ENCODE measurements around the gene YWHAB.

Gene YWHAB

DNA sequence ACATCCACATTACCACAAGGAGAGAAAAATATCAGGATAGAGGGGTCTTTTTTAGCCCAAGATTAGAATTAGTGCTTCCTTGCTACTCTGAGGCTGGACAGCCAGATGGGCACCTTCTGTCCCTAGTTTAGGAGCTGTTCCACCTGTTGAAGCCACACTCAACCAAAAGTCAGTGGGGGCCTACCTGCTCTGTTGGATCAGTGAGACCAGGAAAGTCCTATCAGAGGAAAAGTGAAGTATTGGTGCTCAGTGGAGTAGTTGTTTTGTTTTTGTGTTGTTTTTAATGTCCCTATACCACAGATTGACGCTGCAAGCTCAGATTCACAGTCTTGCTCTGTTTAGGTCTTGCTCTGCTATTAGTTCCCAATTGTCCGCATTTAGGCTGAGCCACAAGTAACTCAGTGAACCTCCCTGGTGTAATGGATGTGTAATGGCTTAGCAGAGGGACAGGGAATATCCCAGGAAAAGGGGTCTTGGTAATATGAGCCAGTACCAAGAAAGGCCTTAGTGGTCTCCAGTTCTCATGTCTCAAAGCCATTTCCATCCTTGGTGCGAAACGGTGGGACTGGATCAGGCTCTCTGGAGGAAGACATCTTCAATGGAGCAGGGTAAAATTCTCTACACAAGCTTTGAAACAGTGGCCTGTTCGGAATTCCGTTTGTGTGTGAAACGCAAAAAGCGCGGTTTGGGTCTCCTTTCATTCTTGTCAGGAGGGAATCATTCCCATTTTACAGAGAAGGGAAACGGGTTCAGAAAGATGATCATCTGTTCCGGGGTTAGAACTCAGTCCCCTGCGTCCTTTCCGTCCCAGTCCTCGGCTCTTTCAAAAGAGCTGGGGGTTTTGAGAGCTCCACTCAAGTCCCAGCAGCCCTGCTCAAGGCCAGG lies 23.7 kb downstream of the YWHAB start:
- Histone ChIP-seq H3K27me3 (ENCODE audit: control insufficient read depth in 3 of 3, insufficient read depth in 3 of 3, low read depth in 1 of 3, low read length in 3 of 3) (no peaks in the 10 kb centered on the region), H3K9ac (ENCODE audit: low read depth, low read length, poor library complexity) (no peak overlapping the region), H3K23ac (ENCODE audit: low read depth, low read length, poor library complexity) (no peak overlapping the region), H3K18ac (ENCODE audit: low read length) (no peak overlapping the region), H2BK12ac (ENCODE audit: low read length) (no peak overlapping the region), H4K8ac (ENCODE audit: low read depth, low read length) (no peak overlapping the region), H3K27ac (replicated peaks; ENCODE audit: low read length) (no peak overlapping the region), H3K4ac (ENCODE audit: low read length) (no peak overlapping the region), H2BK15ac (ENCODE audit: low read length) (no peak overlapping the region), H3K4me1 (ENCODE audit: control insufficient read depth in 2 of 2, insufficient read depth in 1 of 2, low read depth in 1 of 2, low read length in 2 of 2) (peaks cover 0 to 6% of the 10 kb centered on the region in 2 donors), H4K91ac (ENCODE audit: low read depth, low read length, poor library complexity) (no peak overlapping the region), H3K79me1 (ENCODE audit: low read depth, low read length) (no peaks in the 10 kb centered on the region), H2BK5ac (ENCODE audit: low read length) (no peak overlapping the region), H2AFZ (ENCODE audit: low read length) (peak overlapping the region; percentile 78), H3K9me3 (replicated peaks in 1 of 2; ENCODE audit: control insufficient read depth in 2 of 2, insufficient read depth in 1 of 2, low read depth in 1 of 2, low read length in 2 of 2) (no peaks in the 10 kb centered on the region), H3K36me3 (replicated peaks in 1 of 2; ENCODE audit: control insufficient read depth in 2 of 2, insufficient read depth in 2 of 2, low read length in 2 of 2) (peaks cover 15 to 62% of the 10 kb centered on the region in 2 donors), H2BK120ac (ENCODE audit: low read depth, low read length) (no peak overlapping the region), H3K4me3 (ENCODE audit: low read length in 2 of 2) (peak overlapping the region; percentile 55 to 71), H3K4me2 (ENCODE audit: insufficient read depth, low read length, poor library complexity, severe bottlenecking) (peak overlapping the region; percentile 84), H2AK5ac (ENCODE audit: low read depth, low read length) (no peak overlapping the region), H3K14ac (ENCODE audit: low read length) (no peak overlapping the region)
- no CpG with 5 or more reads among the region's 14 CpGs for WGBS, 2 donors (ENCODE audit: extremely low coverage in 2 of 2, insufficient read length in 2 of 2, insufficient replicate concordance in 1 of 2)
- DNase-seq (ENCODE audit: low spot score): peak; percentile 6

DNA sequence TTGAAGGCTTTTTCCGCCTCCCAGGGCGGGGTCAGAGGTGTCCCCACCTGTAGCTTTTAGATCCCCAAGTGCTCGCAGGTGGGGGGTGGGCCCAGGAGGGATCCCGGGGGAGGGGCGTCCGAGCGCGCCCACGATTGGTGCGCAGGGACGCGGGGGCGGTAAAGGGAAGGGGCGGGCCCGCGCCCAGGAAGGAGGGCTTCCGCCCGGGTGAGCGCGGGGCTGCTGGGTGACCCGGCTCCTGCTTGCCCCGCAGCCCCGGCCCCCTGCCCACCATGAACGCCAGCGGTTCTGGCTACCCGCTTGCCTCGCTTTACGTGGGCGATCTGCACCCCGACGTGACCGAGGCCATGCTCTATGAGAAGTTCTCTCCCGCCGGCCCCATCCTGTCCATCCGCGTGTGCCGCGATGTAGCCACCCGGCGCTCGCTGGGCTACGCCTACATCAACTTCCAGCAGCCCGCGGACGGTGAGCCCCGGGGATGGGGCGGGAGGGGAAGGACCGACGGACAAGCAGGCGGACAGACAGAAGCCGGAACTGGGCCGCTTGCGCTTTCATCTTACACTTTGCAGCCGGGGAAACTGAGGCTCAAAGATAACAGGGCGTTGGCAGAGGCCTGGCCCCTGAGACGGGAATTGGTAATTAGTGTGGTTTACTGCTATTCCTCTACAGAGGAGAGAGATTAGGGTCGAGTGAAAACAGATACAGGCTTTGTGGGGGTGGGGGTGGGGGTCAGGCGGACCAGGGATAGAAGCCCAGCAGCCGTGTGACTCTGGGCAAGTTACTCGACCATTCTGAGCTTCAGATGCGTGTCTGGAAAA lies 24.6 kb downstream of the YWHAB start, which contains the start of gene PABPC1L:
PABPC1L (plus strand) TSS at position 189 of the 818 bp plus-strand sequence; CDS start at position 273, 84 bp downstream.
- Histone ChIP-seq H3K4ac (ENCODE audit: low read length) (no peak within 1 kb of the TSS), H3K18ac (ENCODE audit: low read length) (peak within 1 kb of the TSS; percentile 95), H3K36me3 (replicated peaks in 1 of 2; ENCODE audit: control insufficient read depth in 2 of 2, insufficient read depth in 2 of 2, low read length in 2 of 2) (peaks cover 18 to 53% of the 10 kb centered on the region in 2 donors), H3K4me1 (ENCODE audit: control insufficient read depth in 2 of 2, insufficient read depth in 1 of 2, low read depth in 1 of 2, low read length in 2 of 2) (peaks cover 0 to 6% of the 10 kb centered on the region in 2 donors), H4K91ac (ENCODE audit: low read depth, low read length, poor library complexity) (no peak within 1 kb of the TSS), H3K4me2 (ENCODE audit: insufficient read depth, low read length, poor library complexity, severe bottlenecking) (peak within 1 kb of the TSS; percentile 84), H2AFZ (ENCODE audit: low read length) (peak within 1 kb of the TSS; percentile 78), H3K9me3 (replicated peaks in 1 of 2; ENCODE audit: control insufficient read depth in 2 of 2, insufficient read depth in 1 of 2, low read depth in 1 of 2, low read length in 2 of 2) (no peaks in the 10 kb centered on the region), H2AK5ac (ENCODE audit: low read depth, low read length) (peak within 1 kb of the TSS; percentile 6), H3K14ac (ENCODE audit: low read length) (peak within 1 kb of the TSS; percentile 31), H2BK12ac (ENCODE audit: low read length) (no peak within 1 kb of the TSS), H4K8ac (ENCODE audit: low read depth, low read length) (no peak within 1 kb of the TSS), H3K4me3 (ENCODE audit: low read length in 2 of 2) (peak within 1 kb of the TSS; percentile 55 to 99), H2BK15ac (ENCODE audit: low read length) (no peak within 1 kb of the TSS), H3K79me1 (ENCODE audit: low read depth, low read length) (no peaks in the 10 kb centered on the region), H3K23ac (ENCODE audit: low read depth, low read length, poor library complexity) (peak within 1 kb of the TSS; percentile 75), H2BK120ac (ENCODE audit: low read depth, low read length) (no peak within 1 kb of the TSS), H2BK5ac (ENCODE audit: low read length) (no peak within 1 kb of the TSS), H3K9ac (ENCODE audit: low read depth, low read length, poor library complexity) (peak within 1 kb of the TSS; percentile 85), H3K27me3 (ENCODE audit: control insufficient read depth in 3 of 3, insufficient read depth in 3 of 3, low read depth in 1 of 3, low read length in 3 of 3) (no peaks in the 10 kb centered on the region), H3K27ac (replicated peaks; ENCODE audit: low read length) (no peak within 1 kb of the TSS)
- WGBS, 2 donors (ENCODE audit: extremely low coverage in 2 of 2, insufficient read length in 2 of 2, insufficient replicate concordance in 1 of 2): no CpG with 5 or more reads among the region's 61 CpGs
- peak; percentile 51 for DNase-seq (ENCODE audit: low spot score)

DNA sequence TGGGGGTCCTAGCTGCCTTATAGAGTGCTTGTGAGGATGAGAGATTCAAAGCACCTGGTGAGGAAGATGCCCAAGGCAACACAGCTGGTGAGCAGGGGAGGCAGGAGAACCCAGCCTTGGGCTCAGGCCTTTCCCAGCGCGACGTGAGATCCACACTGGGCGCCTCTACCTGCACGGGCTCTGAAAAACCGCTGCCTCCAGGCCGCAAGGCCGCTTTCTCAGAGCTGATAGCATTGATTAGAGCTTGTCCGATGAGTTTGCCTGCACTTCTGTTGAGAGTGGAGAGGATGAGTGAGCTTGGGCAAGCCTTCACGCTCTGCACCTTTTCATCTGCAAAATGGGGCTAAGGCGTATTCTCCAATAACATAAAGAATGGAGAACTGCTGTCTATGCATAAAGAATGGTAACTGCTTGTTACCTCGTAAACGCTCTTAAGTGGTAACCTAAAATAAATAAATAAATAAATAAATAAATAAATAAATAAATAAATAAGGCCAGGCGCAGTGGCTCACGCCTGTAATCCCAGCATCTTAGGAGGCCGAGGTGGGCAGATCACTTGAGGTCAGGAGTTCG lies 25.3 kb downstream of the YWHAB start:
- peaks cover 0 to 6% of the 10 kb centered on the region in 2 donors for H3K4me1 ChIP-seq (ENCODE audit: control insufficient read depth in 2 of 2, insufficient read depth in 1 of 2, low read depth in 1 of 2, low read length in 2 of 2)
- H3K4ac ChIP-seq (ENCODE audit: low read length): no peak overlapping the region
- peaks cover 19 to 46% of the 10 kb centered on the region in 2 donors for H3K36me3 ChIP-seq (replicated peaks in 1 of 2; ENCODE audit: control insufficient read depth in 2 of 2, insufficient read depth in 2 of 2, low read length in 2 of 2)

More for the DNA sequence above, 25.3 kb downstream of the YWHAB start:
- WGBS, 2 donors (ENCODE audit: extremely low coverage in 2 of 2, insufficient read length in 2 of 2, insufficient replicate concordance in 1 of 2): no CpG with 5 or more reads among the region's 17 CpGs
- peak overlapping the region; percentile 6 for H2AK5ac ChIP-seq (ENCODE audit: low read depth, low read length)
- peak overlapping the region; percentile 84 for H3K4me2 ChIP-seq (ENCODE audit: insufficient read depth, low read length, poor library complexity, severe bottlenecking)
- no peak overlapping the region for H2BK120ac ChIP-seq (ENCODE audit: low read depth, low read length)
- DNase-seq (ENCODE audit: low spot score): peak; percentile 5
- no peak overlapping the region for H2BK5ac ChIP-seq (ENCODE audit: low read length)
- peak overlapping the region; percentile 75 for H3K23ac ChIP-seq (ENCODE audit: low read depth, low read length, poor library complexity)
- H4K91ac ChIP-seq (ENCODE audit: low read depth, low read length, poor library complexity): no peak overlapping the region
- H2AFZ ChIP-seq (ENCODE audit: low read length): peak overlapping the region; percentile 78
- H3K27me3 ChIP-seq (ENCODE audit: control insufficient read depth in 3 of 3, insufficient read depth in 3 of 3, low read depth in 1 of 3, low read length in 3 of 3): no peaks in the 10 kb centered on the region
- no peaks in the 10 kb centered on the region for H3K9me3 ChIP-seq (replicated peaks in 1 of 2; ENCODE audit: control insufficient read depth in 2 of 2, insufficient read depth in 1 of 2, low read depth in 1 of 2, low read length in 2 of 2)
- no peak overlapping the region for H3K14ac ChIP-seq (ENCODE audit: low read length)
- no peak overlapping the region for H2BK15ac ChIP-seq (ENCODE audit: low read length)
- H3K4me3 ChIP-seq (ENCODE audit: low read length in 2 of 2): peak overlapping the region; percentile 55 to 99
- H3K79me1 ChIP-seq (ENCODE audit: low read depth, low read length): no peaks in the 10 kb centered on the region
- no peak overlapping the region for H3K18ac ChIP-seq (ENCODE audit: low read length)
- H3K27ac ChIP-seq (replicated peaks; ENCODE audit: low read length): no peak overlapping the region
- H2BK12ac ChIP-seq (ENCODE audit: low read length): no peak overlapping the region
- no peak overlapping the region for H3K9ac ChIP-seq (ENCODE audit: low read depth, low read length, poor library complexity)
- H4K8ac ChIP-seq (ENCODE audit: low read depth, low read length): no peak overlapping the region

Data from neuronal stem cell (in vitro differentiated cells).